Neural cell (in vitro differentiated cells): ENCODE data around the gene FBRSL1. TPM values are rescaled to one million over a fixed set of nuclear protein-coding genes. Genes with fewer than 3 reads are reported as not detected.

Source experiments
- H2AFZ ChIP-seq: fragments of 200-600, 300-800 bp; sonication (generic), shearing (Covaris generic); 2 replicates; pipeline ENCODE4 v1.6.0; 2014; ENCODE audit warnings: low read depth, mild to moderate bottlenecking, antibody characterized with exemption, low read length, moderate library complexity
- H3F3A ChIP-seq: fragments of 200-600 bp; shearing (Covaris generic); 2 replicates; pipeline ENCODE4 v1.6.1; 2016; ENCODE audit warnings: mild to moderate bottlenecking, moderate library complexity, mixed read lengths, antibody characterized with exemption, low read length; ENCODE audit not compliant: insufficient read depth, poor library complexity, severe bottlenecking
- H3K27ac ChIP-seq: fragments of 200-600, 300-800 bp; sonication (generic), shearing (Covaris generic); 2 replicates; pipeline ENCODE4 v1.5.1; 2014; ENCODE audit warnings: mild to moderate bottlenecking, low read length, moderate library complexity
- H3K27me3 ChIP-seq: fragments of 300-800, 200-600 bp; sonication (generic), shearing (Covaris generic); 2 replicates; pipeline ENCODE4 v1.6.0; 2014; ENCODE audit warnings: mild to moderate bottlenecking, low read depth, low read length, moderate library complexity; ENCODE audit not compliant: insufficient read depth
- H3K36me3 ChIP-seq: fragments of 300-800, 200-600 bp; sonication (generic), shearing (Covaris generic); 2 replicates; pipeline ENCODE4 v1.5.1; 2014; ENCODE audit warnings: mild to moderate bottlenecking, antibody characterized with exemption, low read length, moderate library complexity; ENCODE audit not compliant: insufficient read depth
- H3K4me2 ChIP-seq: fragments of 300-800, 200-600 bp; sonication (generic), shearing (Covaris generic); 2 replicates; pipeline ENCODE4 v1.6.0; 2014; ENCODE audit warnings: mild to moderate bottlenecking, low read length
- H3K4me3 ChIP-seq: fragments of 300-800, 200-600 bp; sonication (generic), shearing (Covaris generic); 2 replicates; pipeline ENCODE4 v1.5.1; 2014; ENCODE audit warnings: mild to moderate bottlenecking, low read length, moderate library complexity
- H3K79me2 ChIP-seq: fragments of 200-600 bp; shearing (Covaris generic); replicated peaks from 2 replicates; pipeline ENCODE4 v1.6.0; 2014; ENCODE audit warnings: mild to moderate bottlenecking, low read length, moderate library complexity; ENCODE audit not compliant: insufficient read depth
- H3K9ac ChIP-seq: fragments of 300-800, 200-600 bp; sonication (generic), shearing (Covaris generic); 2 replicates; pipeline ENCODE4 v1.6.1; 2016; ENCODE audit warnings: mild to moderate bottlenecking, low read length, mixed read lengths
- H3K9me2 ChIP-seq: fragments of 200-600 bp; shearing (Covaris generic); 2 replicates; pipeline ENCODE4 v1.6.1; 2016; ENCODE audit warnings: mild to moderate bottlenecking, low read length, mixed read lengths; ENCODE audit not compliant: insufficient read depth
- H3K9me3 ChIP-seq: fragments of 200-600, 300-800 bp; sonication (generic), shearing (Covaris generic); 2 replicates; pipeline ENCODE4 v1.6.1; 2016; ENCODE audit warnings: mild to moderate bottlenecking, mixed run types, low read length, moderate library complexity, mixed read lengths
- H4K20me1 ChIP-seq: fragments of 200-600 bp; shearing (Covaris generic); 2 replicates; pipeline ENCODE4 v1.6.1; 2016; ENCODE audit warnings: mild to moderate bottlenecking, mixed run types; ENCODE audit not compliant: insufficient read depth
- CTCF ChIP-seq: fragments of 450-650 bp; IDR thresholded peaks from 2 replicates; pipeline ENCODE4 v1.5.1; 2014; ENCODE audit warnings: antibody characterized with exemption, mild to moderate bottlenecking, moderate library complexity; ENCODE audit not compliant: poor library complexity, severe bottlenecking
- EP300 ChIP-seq: fragments of 450-650 bp; conservative IDR thresholded peaks from 2 replicates; pipeline ENCODE4 v1.6.1; 2014; ENCODE audit warnings: antibody characterized with exemption, mild to moderate bottlenecking, moderate library complexity; ENCODE audit not compliant: poor library complexity, severe bottlenecking
- EZH2 ChIP-seq: fragments of 200-600, 300-800 bp; shearing (Covaris generic), sonication (generic); IDR thresholded peaks from 2 replicates; pipeline ENCODE4 v1.6.1; 2014; ENCODE audit warnings: antibody characterized with exemption, low read length, borderline replicate concordance, mild to moderate bottlenecking; ENCODE audit not compliant: insufficient read depth, poor library complexity, severe bottlenecking
- MXI1 ChIP-seq: fragments of 450-650 bp; conservative IDR thresholded peaks from 2 replicates; pipeline ENCODE4 v1.6.1; 2014; ENCODE audit warnings: antibody characterized with exemption, mild to moderate bottlenecking; ENCODE audit not compliant: poor library complexity, severe bottlenecking
- POLR2AphosphoS5 ChIP-seq: IDR thresholded peaks from 2 replicates; pipeline ENCODE4 v1.6.1; 2012
- RAD21 ChIP-seq: fragments of 450-650 bp; conservative IDR thresholded peaks from 2 replicates; pipeline ENCODE4 v1.6.1; 2014; ENCODE audit warnings: antibody characterized with exemption, mild to moderate bottlenecking, moderate library complexity
- REST ChIP-seq: IDR thresholded peaks from 2 replicates; pipeline ENCODE4 v1.6.1; 2012; ENCODE audit warnings: borderline replicate concordance
- SMC3 ChIP-seq: fragments of 450-650 bp; conservative IDR thresholded peaks from 2 replicates; pipeline ENCODE4 v1.6.1; 2014; ENCODE audit warnings: antibody characterized with exemption, mild to moderate bottlenecking, moderate library complexity; ENCODE audit not compliant: poor library complexity
- TAF1 ChIP-seq: IDR thresholded peaks from 2 replicates; pipeline ENCODE4 v1.6.1; 2012; ENCODE audit warnings: low read depth
- polyA plus RNA-seq: library from polyadenylated mRNA; depleted of rRNA; stranded (reverse); fragments of >200 nt; gene quantifications from 2 replicates; pipeline ENCODE4 v1.2.3, GENCODE V29; 2014

Gene FBRSL1
- polyA plus RNA-seq, 1 donor from 2014 or later, result 11.9 TPM

- no peak overlapping the region for H2AFZ ChIP-seq
- H3K27me3 ChIP-seq, result no peaks in the 10 kb centered on the region
- H3K27ac ChIP-seq, result no peak overlapping the region
- H3K9ac ChIP-seq, result no peak overlapping the region
- no peaks in the 10 kb centered on the region for H3K9me3 ChIP-seq
- H4K20me1 ChIP-seq, result no peaks in the 10 kb centered on the region
- H3K79me2 ChIP-seq, result no peaks in the 10 kb centered on the region
- H3K4me2 ChIP-seq, result no peak overlapping the region
- TF ChIP-seq POLR2AphosphoS5 (no peak), SMC3 (no peak), REST (no peak), MXI1 (no peak), RAD21 (no peak), CTCF (no peak), EZH2 (no peak), EP300 (no peak), TAF1 (no peak)
- no peaks in the 10 kb centered on the region for H3K9me2 ChIP-seq
- no peaks in the 10 kb centered on the region for H3F3A ChIP-seq
- H3K4me3 ChIP-seq, result no peak overlapping the region
- H3K36me3 ChIP-seq, result no peaks in the 10 kb centered on the region
These were observed 38.1 kb upstream of the FBRSL1 start for GRCh38 chr12:132451836-132452195.

GRCh38 chr12:132452596-132453350 is 37.2 kb upstream of the FBRSL1 start:
- no peaks in the 10 kb centered on the region for H4K20me1 ChIP-seq
- no peaks in the 10 kb centered on the region for H3K79me2 ChIP-seq
- TF ChIP-seq MXI1, result no peak
- no peak for TF ChIP-seq CTCF
- no peak for TF ChIP-seq EP300
- no peak for TF ChIP-seq POLR2AphosphoS5
- TF ChIP-seq SMC3, result no peak
- no peak for TF ChIP-seq REST
- no peak for TF ChIP-seq RAD21
- TF ChIP-seq TAF1, result no peak
- TF ChIP-seq EZH2, result no peak
- no peaks in the 10 kb centered on the region for H3F3A ChIP-seq
- no peak overlapping the region for H3K27ac ChIP-seq
- H3K9ac ChIP-seq, result no peak overlapping the region
- no peaks in the 10 kb centered on the region for H3K27me3 ChIP-seq
- no peaks in the 10 kb centered on the region for H3K9me2 ChIP-seq
- no peaks in the 10 kb centered on the region for H3K36me3 ChIP-seq
- H3K9me3 ChIP-seq, result no peaks in the 10 kb centered on the region
- no peak overlapping the region for H2AFZ ChIP-seq
- H3K4me2 ChIP-seq, result no peak overlapping the region
- no peak overlapping the region for H3K4me3 ChIP-seq
